Measurements from ENCODE around the gene ASTN1.

ASTN1 gene

GRCh38 chr1:176858433-176858916 lies 306.0 kb downstream of the ASTN1 start:
- Histone ChIP-seq H3K27ac (ENCODE audit: low read depth, low read length) (no peak overlapping the region), H3K36me3 (ENCODE audit: control insufficient read depth, insufficient read depth, low read length) (no peaks in the 10 kb centered on the region), H3K4me3 (ENCODE audit: low read length) (no peak overlapping the region), H3K4me1 (ENCODE audit: control insufficient read depth, insufficient read depth, low read length) (no peaks in the 10 kb centered on the region), H3K9ac (ENCODE audit: low read length) (no peak overlapping the region), H3K27me3 (ENCODE audit: control insufficient read depth, insufficient read depth, low read length) (no peaks in the 10 kb centered on the region)

DNA sequence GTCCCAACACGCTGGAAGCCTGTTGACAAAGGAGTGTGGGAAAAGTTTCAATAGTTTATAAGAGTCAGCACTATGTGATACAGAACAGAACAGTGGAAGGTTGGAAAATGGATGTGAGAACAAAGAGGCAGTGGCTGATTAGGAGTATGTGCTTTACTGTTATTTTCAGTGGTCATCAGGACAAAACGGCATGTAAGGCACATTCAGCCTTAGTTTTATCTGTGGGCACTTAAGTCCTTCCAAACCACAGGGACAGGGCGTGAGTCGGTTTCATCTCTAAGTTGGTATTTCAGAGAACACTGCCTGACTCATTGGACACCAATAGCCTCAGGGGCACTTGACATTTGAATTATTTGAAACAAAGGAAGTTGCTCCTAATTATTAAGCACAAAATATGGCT lies 306.9 kb downstream of the ASTN1 start:
- Histone ChIP-seq H3K4me1 (ENCODE audit: control insufficient read depth, insufficient read depth, low read length) (no peaks in the 10 kb centered on the region), H3K36me3 (ENCODE audit: control insufficient read depth, insufficient read depth, low read length) (no peaks in the 10 kb centered on the region), H3K4me3 (ENCODE audit: low read length) (no peak overlapping the region), H3K9ac (ENCODE audit: low read length) (no peak overlapping the region), H3K27ac (ENCODE audit: low read depth, low read length) (no peak overlapping the region), H3K27me3 (ENCODE audit: control insufficient read depth, insufficient read depth, low read length) (no peaks in the 10 kb centered on the region)

DNA sequence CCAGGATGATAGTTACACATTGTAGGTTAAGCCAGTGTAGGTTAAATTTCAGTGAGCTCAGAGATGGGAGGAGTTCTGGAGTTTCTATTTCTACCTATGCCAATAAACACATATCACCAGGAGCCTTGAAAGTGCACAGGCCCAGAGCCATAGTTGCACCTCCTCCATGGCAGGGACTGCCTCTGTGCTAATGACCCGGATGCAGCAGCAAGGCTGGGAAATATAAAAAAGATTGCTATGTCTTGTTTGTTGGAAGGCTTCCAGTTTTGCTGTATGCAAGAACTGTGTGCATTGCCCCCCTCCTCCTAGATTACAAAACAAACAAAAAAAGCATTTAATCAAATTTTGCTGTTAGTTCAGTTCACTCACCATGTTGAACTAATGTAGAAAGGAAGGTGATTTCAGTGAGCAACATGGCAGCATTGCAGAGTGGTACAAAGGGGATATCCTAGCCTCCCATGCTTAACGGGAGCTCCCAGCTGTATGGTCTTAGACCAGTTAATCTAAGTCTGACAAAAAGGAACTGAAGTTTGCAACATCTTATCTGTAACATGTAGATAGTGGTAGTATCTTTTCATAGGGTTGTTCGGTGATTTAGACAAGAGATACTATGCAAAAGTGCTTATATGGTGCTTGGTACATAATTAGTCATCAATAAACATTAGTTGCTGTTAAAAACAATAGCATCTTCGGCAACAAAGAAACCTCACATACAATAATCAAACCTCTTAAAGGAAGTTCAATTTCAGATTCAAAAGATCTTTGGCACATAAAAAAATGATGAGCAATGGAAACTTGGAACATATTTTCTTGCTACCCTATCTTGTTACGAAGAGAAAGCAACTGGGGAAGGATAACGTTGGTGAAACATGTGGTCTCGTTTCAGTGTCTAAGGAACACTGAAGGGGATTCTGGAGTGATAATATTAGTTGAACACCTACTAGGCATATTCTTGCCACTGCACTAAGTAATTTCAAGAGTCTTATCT lies 309.5 kb downstream of the ASTN1 start:
- no peak overlapping the region for H3K27ac ChIP-seq (ENCODE audit: low read depth, low read length)
- H3K4me1 ChIP-seq (ENCODE audit: control insufficient read depth, insufficient read depth, low read length), result no peaks in the 10 kb centered on the region
- H3K27me3 ChIP-seq (ENCODE audit: control insufficient read depth, insufficient read depth, low read length), result no peaks in the 10 kb centered on the region

DNA sequence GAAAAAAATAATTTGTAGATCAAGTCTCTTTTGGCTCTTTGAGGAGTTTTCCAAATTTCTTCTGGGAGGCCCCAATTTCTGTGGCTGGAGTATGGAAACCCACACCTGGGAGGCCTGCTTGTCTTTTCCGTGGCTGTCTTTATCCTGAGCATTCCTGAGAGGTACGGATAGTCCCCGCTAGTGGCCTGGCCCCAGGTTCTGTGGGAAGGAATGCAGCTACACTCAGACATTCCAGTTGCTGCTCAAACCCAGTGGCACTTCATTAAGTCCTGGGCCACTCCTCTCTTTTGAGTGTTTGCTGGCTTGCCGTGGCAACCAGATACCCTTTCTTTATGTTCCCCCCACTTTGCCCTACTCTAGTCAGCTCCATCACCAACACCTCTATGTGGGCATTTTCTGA lies 310.4 kb downstream of the ASTN1 start:
- no peaks in the 10 kb centered on the region for H3K4me1 ChIP-seq (ENCODE audit: control insufficient read depth, insufficient read depth, low read length)
- H3K36me3 ChIP-seq (ENCODE audit: control insufficient read depth, insufficient read depth, low read length), result no peaks in the 10 kb centered on the region
- H3K4me3 ChIP-seq (ENCODE audit: low read length), result no peak overlapping the region
- no peak overlapping the region for H3K27ac ChIP-seq (ENCODE audit: low read depth, low read length)
- H3K27me3 ChIP-seq (ENCODE audit: control insufficient read depth, insufficient read depth, low read length), result no peaks in the 10 kb centered on the region
- no peak overlapping the region for H3K9ac ChIP-seq (ENCODE audit: low read length)

More for the DNA sequence above, 309.5 kb downstream of the ASTN1 start:
- Histone ChIP-seq H3K36me3 (ENCODE audit: control insufficient read depth, insufficient read depth, low read length) (no peaks in the 10 kb centered on the region), H3K4me3 (ENCODE audit: low read length) (no peak overlapping the region), H3K9ac (ENCODE audit: low read length) (no peak overlapping the region)

- Histone ChIP-seq H3K27ac (ENCODE audit: low read depth, low read length) (no peak overlapping the region), H3K36me3 (ENCODE audit: control insufficient read depth, insufficient read depth, low read length) (no peaks in the 10 kb centered on the region), H3K9ac (ENCODE audit: low read length) (no peak overlapping the region), H3K4me1 (ENCODE audit: control insufficient read depth, insufficient read depth, low read length) (no peaks in the 10 kb centered on the region), H3K4me3 (ENCODE audit: low read length) (no peak overlapping the region), H3K27me3 (ENCODE audit: control insufficient read depth, insufficient read depth, low read length) (no peaks in the 10 kb centered on the region)
Measured at GRCh38 chr1:176853503-176853902, 311.0 kb downstream of the ASTN1 start.

DNA sequence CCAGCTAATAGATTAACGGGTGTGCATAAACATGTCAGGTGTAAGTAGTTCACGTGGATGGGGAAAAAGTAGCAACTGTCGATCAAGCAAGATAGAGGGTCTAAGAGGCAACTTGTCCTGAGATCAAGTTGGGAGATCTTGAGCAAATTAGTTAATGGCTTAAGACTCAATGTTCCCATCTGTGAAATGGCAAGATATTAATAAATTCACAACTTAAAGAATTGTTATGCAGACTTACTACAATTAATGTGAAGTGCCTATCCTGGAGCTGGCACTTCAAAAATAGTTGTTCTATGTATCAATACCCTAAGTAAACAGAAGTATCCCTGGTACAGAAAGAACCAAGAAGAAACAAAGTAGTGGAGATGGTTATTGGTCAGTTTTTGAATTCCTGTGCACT lies 312.4 kb downstream of the ASTN1 start:
- no peak overlapping the region for H3K4me3 ChIP-seq (ENCODE audit: low read length)
- no peaks in the 10 kb centered on the region for H3K36me3 ChIP-seq (ENCODE audit: control insufficient read depth, insufficient read depth, low read length)
- no peaks in the 10 kb centered on the region for H3K27me3 ChIP-seq (ENCODE audit: control insufficient read depth, insufficient read depth, low read length)

GRCh38 chr1:176850871-176851270 lies 313.6 kb downstream of the ASTN1 start:
- Histone ChIP-seq H3K4me3 (ENCODE audit: low read length) (no peak overlapping the region), H3K4me1 (ENCODE audit: control insufficient read depth, insufficient read depth, low read length) (peaks cover 15% of the 10 kb centered on the region), H3K27ac (ENCODE audit: low read depth, low read length) (no peak overlapping the region), H3K36me3 (ENCODE audit: control insufficient read depth, insufficient read depth, low read length) (no peaks in the 10 kb centered on the region), H3K27me3 (ENCODE audit: control insufficient read depth, insufficient read depth, low read length) (no peaks in the 10 kb centered on the region), H3K9ac (ENCODE audit: low read length) (no peak overlapping the region)

More for the DNA sequence above, 312.4 kb downstream of the ASTN1 start:
- H3K9ac ChIP-seq (ENCODE audit: low read length), result no peak overlapping the region
- no peak overlapping the region for H3K27ac ChIP-seq (ENCODE audit: low read depth, low read length)
- H3K4me1 ChIP-seq (ENCODE audit: control insufficient read depth, insufficient read depth, low read length), result peaks cover 4% of the 10 kb centered on the region

- Histone ChIP-seq H3K9ac (ENCODE audit: low read length) (no peak overlapping the region), H3K36me3 (ENCODE audit: control insufficient read depth, insufficient read depth, low read length) (no peaks in the 10 kb centered on the region), H3K27me3 (ENCODE audit: control insufficient read depth, insufficient read depth, low read length) (no peaks in the 10 kb centered on the region), H3K4me1 (ENCODE audit: control insufficient read depth, insufficient read depth, low read length) (peaks cover 17% of the 10 kb centered on the region), H3K27ac (ENCODE audit: low read depth, low read length) (no peak overlapping the region), H3K4me3 (ENCODE audit: low read length) (no peak overlapping the region)
Measured at GRCh38 chr1:176849281-176849680, 315.2 kb downstream of the ASTN1 start.

- Histone ChIP-seq H3K9ac (ENCODE audit: low read length) (no peak overlapping the region), H3K4me1 (ENCODE audit: control insufficient read depth, insufficient read depth, low read length) (peaks cover 20% of the 10 kb centered on the region), H3K27me3 (ENCODE audit: control insufficient read depth, insufficient read depth, low read length) (no peaks in the 10 kb centered on the region), H3K36me3 (ENCODE audit: control insufficient read depth, insufficient read depth, low read length) (no peaks in the 10 kb centered on the region), H3K27ac (ENCODE audit: low read depth, low read length) (peak overlapping the region; percentile 33), H3K4me3 (ENCODE audit: low read length) (no peak overlapping the region)
Measured at GRCh38 chr1:176847052-176847451, 317.5 kb downstream of the ASTN1 start.

GRCh38 chr1:176843352-176844297 lies 320.9 kb downstream of the ASTN1 start:
- Histone ChIP-seq H3K4me1 (ENCODE audit: control insufficient read depth, insufficient read depth, low read length) (peaks cover 20% of the 10 kb centered on the region), H3K27ac (ENCODE audit: low read depth, low read length) (no peak overlapping the region), H3K27me3 (ENCODE audit: control insufficient read depth, insufficient read depth, low read length) (no peaks in the 10 kb centered on the region), H3K4me3 (ENCODE audit: low read length) (no peak overlapping the region), H3K36me3 (ENCODE audit: control insufficient read depth, insufficient read depth, low read length) (no peaks in the 10 kb centered on the region), H3K9ac (ENCODE audit: low read length) (no peak overlapping the region)

GRCh38 chr1:176841238-176841637 lies 323.3 kb downstream of the ASTN1 start:
- no peak overlapping the region for H3K27ac ChIP-seq (ENCODE audit: low read depth, low read length)
- H3K9ac ChIP-seq (ENCODE audit: low read length), result no peak overlapping the region
- no peaks in the 10 kb centered on the region for H3K27me3 ChIP-seq (ENCODE audit: control insufficient read depth, insufficient read depth, low read length)
- H3K36me3 ChIP-seq (ENCODE audit: control insufficient read depth, insufficient read depth, low read length), result no peaks in the 10 kb centered on the region
- H3K4me3 ChIP-seq (ENCODE audit: low read length), result no peak overlapping the region
- peaks cover 9% of the 10 kb centered on the region for H3K4me1 ChIP-seq (ENCODE audit: control insufficient read depth, insufficient read depth, low read length)

GRCh38 chr1:176839216-176839615 lies 325.3 kb downstream of the ASTN1 start:
- no peaks in the 10 kb centered on the region for H3K36me3 ChIP-seq (ENCODE audit: control insufficient read depth, insufficient read depth, low read length)
- H3K27me3 ChIP-seq (ENCODE audit: control insufficient read depth, insufficient read depth, low read length), result no peaks in the 10 kb centered on the region
- H3K9ac ChIP-seq (ENCODE audit: low read length), result no peak overlapping the region
- no peak overlapping the region for H3K27ac ChIP-seq (ENCODE audit: low read depth, low read length)
- peaks cover 3% of the 10 kb centered on the region for H3K4me1 ChIP-seq (ENCODE audit: control insufficient read depth, insufficient read depth, low read length)
- H3K4me3 ChIP-seq (ENCODE audit: low read length), result no peak overlapping the region
